HG03060 (cell line): ENCODE results near the gene HOXA9.

Source experiments
- ATAC-seq: cut with Tn5 transposase; IDR thresholded peaks from one replicate; pipeline ENCODE4 v1.9.1; 2021; ENCODE audit warnings: low read depth, moderate number of reproducible peaks; ENCODE audit not compliant: unreplicated experiment

HOXA9 gene

GRCh38 chr7:27167916-27168264 is 2.6 kb upstream of the HOXA9 start:
- no peak for ATAC-seq

GRCh38 chr7:27166531-27167505 is 1.5 kb upstream of the HOXA9 start:
- ATAC-seq = no peak

- no peak for ATAC-seq
These were observed 726 bp upstream of the HOXA9 start for GRCh38 chr7:27165996-27166530.

- ATAC-seq = no peak
These were observed 809 bp downstream of the HOXA9 start for GRCh38 chr7:27164367-27165088.

- ATAC-seq = no peak
These were observed 1.3 kb downstream of the HOXA9 start for GRCh38 chr7:27164045-27164366.

- ATAC-seq = no peak
These were observed 1.9 kb downstream of the HOXA9 start for GRCh38 chr7:27163288-27164044.

GRCh38 chr7:27162561-27163287 is 2.6 kb downstream of the HOXA9 start:
- ATAC-seq = no peak

GRCh38 chr7:27161721-27162560 is 3.4 kb downstream of the HOXA9 start:
- no peak for ATAC-seq

GRCh38 chr7:27161214-27161720 is 4.1 kb downstream of the HOXA9 start:
- ATAC-seq = no peak

GRCh38 chr7:27160546-27161213 is 4.7 kb downstream of the HOXA9 start:
- ATAC-seq = no peak

GRCh38 chr7:27160145-27160545 is 5.2 kb downstream of the HOXA9 start:
- no peak for ATAC-seq

- ATAC-seq = no peak
These were observed 5.8 kb downstream of the HOXA9 start for GRCh38 chr7:27159266-27160144.

GRCh38 chr7:27158436-27159265 is 6.7 kb downstream of the HOXA9 start:
- ATAC-seq = no peak

GRCh38 chr7:27157702-27158431 is 7.5 kb downstream of the HOXA9 start:
- ATAC-seq = no peak

- ATAC-seq = no peak
These were observed 8.2 kb downstream of the HOXA9 start for GRCh38 chr7:27156916-27157701.
